ENCODE results near the gene NFIB.

Gene NFIB

DNA sequence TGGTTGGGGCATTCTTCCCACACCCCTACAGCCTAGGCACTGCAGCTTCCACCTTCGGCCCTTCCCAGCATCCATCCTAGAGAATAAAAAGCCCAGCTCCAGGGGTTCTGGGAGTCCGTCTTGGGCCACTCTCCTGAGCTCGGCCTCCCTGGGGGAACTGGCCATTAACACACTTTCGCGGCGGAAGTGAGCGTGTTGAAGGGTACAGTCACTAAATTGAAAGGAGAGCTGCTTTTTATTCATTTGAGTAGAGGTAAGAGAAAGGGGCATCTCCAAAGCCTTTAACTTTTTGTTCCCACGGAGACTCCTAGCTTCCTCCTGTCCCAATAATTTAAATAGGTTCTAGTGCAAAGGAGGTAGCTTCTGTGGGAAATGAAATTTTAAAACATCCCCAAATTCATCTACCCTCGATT, 31.0 kb upstream of the NFIB start:
- no peak for DNase-seq (ENCODE audit: low read depth in 3 of 3)

DNA sequence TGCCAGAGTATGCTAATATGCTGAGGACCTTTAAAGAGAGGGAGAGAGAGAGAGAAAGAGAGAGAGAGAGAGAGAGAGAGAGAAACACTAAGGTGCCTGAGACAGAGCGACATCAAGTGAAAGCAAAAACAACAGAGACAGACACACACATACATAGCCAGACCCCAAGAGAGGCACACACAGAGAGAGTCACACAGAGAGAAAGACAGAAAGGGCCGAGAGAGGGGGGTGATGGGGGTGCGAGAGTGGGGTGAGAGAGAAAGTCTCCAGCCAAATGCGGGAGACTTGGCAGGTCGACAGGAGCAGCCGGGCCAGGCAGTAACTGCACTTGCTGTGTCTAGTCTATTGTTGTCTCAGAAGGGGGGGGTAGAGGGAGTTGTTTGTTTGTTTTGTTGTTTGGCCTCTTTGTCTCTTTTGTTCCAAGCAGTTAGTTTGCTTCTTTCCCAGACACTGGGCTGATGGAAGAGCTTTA, 30.1 kb upstream of the NFIB start:
- DNase-seq (ENCODE audit: low read depth in 3 of 3) = no peak

DNA sequence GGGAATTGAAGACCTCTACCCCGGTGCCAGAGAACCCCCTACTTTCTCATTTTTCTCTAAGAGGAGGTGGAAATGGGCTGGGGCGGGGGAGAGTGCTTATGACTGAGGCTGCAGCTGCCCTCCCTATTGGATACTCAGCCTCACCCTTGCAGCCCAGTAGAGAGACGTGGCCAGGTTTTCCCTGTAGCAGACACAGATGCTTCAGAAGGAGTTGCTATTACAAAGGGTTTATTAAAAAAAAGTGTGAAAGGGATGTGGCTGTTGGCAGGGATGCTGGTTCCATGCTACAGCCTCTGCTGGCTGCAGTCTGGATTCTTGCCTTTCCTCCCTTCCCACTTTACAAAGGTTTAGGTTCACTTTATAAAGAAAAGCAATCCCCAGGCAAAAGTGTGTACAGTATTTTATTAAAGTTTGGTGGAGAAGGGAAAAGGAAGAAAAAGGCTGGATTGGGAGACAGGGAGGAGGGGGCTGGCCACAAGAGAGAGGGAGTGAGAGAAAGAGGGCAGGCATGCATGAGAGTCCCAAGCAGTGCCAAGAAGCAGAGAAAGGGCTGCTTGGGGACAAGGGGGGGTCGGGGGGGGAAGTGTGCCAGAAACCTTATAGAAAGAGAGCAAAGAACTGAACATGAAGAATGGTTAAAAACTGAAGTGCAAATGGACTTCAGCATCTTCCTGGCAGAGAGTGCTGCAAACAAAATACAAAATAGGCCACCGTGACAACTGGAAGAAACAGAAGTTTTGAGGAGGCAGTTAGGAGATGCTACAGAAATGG, 29.5 kb upstream of the NFIB start:
- no peak for DNase-seq (ENCODE audit: low read depth in 3 of 3)

DNA sequence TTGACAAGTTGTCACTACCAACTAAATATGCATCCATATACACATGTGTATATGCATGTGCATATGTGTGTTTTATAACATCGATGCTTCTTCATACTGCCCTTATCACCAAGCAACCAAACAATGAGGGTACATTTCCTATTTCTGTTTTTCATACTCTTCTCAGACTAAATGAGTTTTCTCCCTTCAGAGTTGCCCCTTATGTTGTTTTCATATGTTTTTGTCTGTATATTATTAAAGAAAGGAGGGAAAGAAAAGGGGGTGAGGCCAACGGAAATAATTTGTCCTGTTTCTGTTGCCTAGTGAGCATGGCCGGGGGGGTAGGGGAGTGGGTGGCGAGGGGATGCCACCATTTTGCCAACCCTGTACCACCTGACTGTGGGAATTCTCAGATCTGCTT, 28.8 kb upstream of the NFIB start:
- no peak for DNase-seq (ENCODE audit: low read depth in 3 of 3)

DNA sequence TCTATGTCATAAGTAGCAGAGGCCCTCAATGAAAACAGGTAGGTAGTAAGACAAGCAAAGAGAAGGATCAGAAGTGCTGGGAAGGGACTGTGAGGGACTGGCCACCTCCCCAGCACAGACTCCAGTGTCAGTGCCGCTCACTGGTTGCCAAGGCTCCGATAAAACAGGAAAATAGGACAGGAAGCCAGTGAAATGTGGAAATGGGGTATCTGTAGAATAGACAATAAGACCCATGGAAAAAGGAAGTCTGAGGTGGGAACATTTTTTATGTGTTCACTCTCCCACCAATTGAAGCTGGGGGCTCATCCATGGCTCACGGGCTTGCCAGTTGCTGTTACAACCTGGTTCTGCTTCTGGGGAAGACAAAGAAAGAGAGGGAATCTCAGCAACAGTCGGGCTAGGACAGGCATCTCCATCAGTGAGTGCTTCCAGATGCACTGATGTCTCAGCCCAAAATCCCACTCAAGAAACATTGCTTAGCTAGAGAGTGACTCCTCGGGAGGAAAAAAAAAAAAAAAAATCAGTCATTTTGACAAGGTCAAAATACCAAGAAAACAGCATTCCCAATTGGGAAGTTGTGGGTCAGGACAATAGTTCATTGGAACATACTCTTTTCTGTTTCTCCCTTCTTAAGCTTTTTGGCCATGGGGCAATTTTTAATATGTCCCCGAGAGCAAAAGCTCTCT, 27.6 kb upstream of the NFIB start:
- no peak for DNase-seq (ENCODE audit: low read depth in 3 of 3)

DNA sequence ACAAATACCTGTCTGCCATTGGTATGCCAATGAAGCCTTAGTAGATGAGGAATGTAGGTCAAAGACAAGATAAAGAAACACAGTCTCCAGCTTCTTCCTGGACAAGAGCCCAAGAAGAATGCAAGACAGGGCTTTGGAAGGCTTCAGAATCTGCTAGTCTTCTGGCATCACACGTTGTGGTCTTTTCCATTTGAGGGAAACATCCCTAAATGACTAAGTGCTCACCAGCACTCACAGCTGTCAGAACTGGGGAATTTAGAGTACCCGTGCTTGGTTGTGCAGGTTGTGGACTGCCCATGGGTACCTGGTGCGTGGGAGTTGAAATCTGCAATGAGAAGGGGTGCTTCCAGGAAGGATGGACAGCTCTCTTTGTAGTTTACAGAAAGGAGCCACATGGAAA, 27.1 kb upstream of the NFIB start:
- no peak for DNase-seq (ENCODE audit: low read depth in 3 of 3)

DNA sequence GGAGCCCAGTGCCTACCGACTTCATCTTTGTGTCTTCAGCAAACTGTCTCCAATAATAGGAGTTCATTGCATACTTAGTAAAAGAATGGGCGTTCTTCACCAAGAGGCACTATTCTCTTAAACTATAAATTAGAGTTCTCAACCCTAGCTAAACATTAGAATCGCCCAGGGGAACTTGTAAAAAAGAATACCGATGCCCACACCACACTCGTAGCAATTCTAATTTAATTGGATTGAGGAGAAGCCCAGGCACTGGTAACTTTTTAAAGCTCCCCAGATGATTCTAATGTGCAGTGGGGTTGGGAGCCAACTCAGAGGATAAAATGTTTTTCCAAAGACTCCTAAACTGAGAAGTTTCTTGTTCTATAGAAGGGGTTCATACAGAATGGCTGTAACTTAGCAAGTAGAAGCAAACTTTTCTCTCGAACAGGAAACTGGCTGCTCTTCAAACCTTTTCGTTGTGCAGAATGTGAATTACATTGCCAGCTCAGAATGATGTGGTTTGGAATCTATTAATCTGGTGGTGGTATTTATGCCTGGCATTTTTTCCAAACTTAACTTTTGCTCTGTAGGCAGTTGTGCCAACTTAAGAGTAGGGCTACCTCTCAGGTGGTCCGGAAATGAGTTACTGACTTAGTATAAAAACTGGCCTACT, 26.4 kb upstream of the NFIB start:
- DNase-seq (ENCODE audit: low read depth in 3 of 3) = no peak

DNA sequence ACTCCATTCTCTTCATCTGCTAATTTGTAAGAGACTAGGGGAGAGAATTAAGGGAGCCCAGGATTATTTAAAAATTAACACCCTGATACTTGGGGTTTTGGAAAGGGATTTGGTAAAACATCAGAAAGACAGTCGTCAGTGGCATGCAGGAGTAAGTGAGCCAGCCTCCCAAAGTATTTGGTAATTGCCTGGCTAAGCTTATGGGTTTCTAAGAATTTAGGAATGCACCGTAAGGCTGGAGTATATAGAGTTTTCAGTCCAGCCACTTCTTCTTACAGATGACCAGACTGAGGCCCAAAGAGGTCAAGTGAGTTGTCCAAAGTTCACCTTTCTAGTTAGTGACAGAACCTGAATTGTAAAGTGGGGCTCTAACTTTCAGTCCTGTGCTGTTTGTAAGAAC, 25.8 kb upstream of the NFIB start:
- DNase-seq (ENCODE audit: low read depth in 3 of 3) = no peak

DNA sequence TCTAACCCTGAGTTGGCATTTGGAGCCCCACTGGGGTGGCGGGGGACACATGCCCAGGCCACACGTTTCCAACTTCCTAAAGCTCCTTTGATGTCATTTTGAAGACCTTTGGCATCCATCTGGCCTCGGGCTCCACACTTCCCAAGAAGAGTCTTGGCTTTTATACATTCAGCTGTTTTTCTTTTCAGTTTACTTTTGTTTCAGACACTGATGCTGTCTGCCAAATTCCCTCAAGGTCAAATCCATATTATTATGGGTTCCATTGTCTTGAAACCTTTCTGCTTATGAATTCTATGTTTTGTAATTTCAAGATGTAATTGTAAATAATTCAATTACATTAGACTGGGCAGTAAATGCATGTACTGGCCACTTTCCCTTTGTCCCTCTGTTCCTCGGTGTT, 23.7 kb upstream of the NFIB start:
- DNase-seq (ENCODE audit: low read depth in 3 of 3) = no peak

DNA sequence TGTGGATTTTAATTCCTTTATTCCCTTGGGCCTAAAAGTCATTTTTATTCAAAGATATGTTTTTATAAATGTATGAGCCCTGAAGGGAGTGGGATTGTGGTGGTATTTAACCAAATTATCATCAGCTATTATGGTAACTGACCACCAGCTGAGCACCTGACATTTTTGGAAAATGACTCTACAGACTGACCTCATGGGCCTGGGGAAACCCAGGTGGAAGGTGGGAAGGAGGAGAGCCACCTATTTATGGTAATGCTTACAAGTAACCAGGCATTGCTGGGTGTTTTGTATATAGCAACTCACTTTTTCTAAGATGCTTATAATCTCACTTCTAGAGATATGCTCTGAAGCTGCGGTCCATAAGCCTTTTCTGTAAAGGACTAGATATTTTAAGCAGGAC, 22.3 kb upstream of the NFIB start:
- no peak for DNase-seq (ENCODE audit: low read depth in 3 of 3)

DNA sequence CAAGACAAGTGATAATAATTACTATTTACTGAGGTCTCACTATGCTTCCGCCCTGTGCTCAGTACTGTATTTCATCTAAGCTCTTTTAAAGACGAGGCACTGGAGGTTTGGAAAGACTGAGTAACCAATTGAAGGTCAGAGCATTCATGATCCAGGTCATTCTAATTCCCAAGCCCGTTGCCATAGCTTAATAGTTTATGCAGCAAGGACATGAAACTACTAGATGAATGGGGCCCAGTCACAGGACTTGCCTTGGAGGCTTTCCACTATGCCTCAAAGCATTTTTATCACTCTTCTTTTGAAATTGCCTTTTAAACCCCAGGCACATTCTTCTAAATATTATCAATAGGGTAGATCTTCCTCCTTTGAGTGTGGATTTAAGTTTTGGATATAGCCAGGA, 17.2 kb upstream of the NFIB start:
- DNase-seq (ENCODE audit: low read depth in 3 of 3) = no peak

DNA sequence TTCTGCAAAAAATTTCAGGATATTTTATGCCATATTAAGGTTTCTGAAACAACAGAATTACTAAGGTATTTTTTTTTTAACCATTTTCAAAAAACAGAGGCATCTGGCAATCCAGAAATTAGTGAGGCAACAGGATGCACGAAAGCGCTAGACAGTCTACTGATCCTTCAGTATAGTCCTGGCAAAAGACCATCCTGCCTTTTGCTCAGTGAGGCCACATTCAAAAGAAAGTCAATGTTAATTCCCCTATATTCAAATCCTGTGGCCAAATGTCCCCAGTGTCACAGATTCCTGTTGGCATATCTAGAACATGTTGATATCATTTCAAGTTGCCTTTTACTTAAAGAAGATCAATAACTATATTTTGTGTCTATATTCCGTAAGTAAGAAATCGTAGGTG, 13.1 kb upstream of the NFIB start:
- DNase-seq (ENCODE audit: low read depth in 3 of 3) = no peak

DNA sequence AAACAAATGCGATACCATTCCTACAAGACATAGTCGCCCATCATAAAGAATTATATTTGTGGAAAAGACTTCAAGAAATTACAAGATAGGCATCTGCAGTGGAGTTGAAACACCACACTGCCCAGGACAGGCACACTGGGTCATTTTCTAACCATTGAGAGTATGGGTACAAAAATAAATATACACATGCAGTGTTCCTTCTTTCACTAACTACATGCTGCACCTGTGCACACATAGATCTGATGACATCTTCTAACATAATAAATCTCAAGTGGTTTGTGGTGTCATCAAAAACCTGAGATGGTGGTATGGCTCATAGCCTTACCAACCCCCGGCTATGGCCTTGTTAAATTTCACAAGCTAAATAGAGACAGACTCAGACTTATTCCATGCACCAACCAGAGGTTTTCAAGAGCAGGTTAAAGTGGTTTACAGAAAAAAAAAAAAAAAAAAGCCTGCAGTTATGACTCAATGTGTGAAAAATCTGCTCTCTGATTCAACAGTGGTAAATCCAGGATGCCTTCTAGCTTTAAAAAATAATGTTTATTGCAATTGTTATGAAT, 12.4 kb upstream of the NFIB start:
- no peak for DNase-seq (ENCODE audit: low read depth in 3 of 3)

DNA sequence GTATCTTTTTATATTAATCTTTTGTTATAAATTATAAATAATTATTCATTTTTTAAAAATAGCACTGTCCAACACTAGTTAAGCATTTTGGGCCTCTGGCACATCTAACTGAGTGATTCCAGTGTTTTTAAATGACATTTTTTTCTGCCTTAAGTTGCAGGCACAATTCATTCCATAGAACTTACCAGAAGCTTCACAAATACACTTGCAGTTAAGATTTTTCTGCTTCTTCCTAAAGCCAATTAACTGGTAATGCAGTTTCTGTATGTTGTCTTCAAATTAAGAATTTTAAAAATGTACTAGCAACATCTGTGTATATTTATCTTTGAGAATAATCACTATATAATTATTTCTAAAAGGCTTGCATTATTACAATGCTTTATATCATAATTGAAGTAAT, 11.2 kb upstream of the NFIB start:
- no peak for DNase-seq (ENCODE audit: low read depth in 3 of 3)

DNA sequence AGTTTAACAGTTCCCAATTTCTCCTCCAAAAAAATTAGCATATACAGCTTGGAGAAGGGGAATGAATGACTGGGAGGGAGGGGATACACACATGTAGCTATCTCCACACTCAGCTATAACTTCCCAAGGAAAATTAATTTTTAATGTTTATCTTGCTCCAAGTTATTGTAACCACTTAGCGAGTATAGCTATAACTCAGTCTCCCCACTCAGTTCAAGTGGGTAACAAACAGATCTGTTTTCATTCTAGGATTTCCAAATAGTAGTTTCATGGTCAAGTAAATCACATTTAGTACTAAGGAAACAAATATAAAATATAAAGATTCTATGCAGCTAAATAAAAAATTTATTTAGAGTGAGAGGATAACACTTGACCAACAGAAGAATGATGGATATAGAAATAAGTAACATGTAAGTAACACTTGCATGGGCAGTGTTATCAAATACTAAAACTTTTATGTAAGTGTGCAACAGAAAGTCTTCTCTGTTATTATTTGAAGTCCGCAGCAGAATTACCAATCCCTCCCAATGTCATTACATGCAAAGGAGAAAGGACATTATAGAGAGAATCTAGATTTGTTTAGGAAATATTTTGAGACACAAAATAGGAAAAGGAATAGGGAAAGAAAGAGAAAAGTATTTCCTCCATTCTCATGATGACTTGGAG, 10.2 kb upstream of the NFIB start:
- no peak for DNase-seq (ENCODE audit: low read depth in 3 of 3)

DNA sequence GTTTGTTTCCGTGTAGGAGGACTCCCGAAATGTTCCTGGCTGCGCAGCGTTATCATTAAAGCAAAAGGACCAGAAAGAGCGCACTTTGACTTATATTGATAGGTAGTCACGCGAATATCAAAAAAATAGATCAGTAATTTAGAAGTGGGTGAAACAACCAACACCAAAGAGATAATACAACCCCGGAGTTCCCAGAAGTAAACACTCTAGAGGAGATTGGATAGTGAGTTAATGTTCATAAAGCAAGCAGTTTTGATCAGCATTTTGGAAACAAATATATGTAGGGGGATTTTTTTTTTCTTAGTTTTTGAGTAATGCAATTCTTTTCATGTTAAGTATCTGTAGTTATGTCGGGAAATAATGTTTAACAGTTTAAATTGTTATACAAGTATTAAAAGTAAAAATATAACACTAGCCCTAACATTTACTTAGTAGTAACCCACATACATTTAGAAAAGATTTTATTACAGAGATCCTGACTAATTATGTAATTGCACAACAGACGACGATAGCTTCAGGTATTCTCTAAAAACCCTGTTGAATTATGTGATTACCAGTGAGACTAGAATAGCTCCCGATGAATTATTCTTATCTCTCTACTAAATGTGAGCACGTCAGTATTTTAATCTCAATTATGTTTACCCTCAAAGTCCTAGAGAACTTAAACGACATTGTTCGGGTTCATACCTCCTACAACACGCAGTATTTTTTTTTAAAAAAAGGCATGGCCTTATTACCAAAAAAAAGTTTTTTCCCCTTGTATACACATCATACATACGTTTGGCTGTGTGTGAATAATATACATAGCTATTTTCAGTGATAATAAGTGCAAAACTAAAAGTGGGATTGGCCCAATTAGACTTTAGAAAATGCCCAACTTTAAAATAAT, 9.4 kb upstream of the NFIB start:
- no peak for DNase-seq (ENCODE audit: low read depth in 3 of 3)

DNA sequence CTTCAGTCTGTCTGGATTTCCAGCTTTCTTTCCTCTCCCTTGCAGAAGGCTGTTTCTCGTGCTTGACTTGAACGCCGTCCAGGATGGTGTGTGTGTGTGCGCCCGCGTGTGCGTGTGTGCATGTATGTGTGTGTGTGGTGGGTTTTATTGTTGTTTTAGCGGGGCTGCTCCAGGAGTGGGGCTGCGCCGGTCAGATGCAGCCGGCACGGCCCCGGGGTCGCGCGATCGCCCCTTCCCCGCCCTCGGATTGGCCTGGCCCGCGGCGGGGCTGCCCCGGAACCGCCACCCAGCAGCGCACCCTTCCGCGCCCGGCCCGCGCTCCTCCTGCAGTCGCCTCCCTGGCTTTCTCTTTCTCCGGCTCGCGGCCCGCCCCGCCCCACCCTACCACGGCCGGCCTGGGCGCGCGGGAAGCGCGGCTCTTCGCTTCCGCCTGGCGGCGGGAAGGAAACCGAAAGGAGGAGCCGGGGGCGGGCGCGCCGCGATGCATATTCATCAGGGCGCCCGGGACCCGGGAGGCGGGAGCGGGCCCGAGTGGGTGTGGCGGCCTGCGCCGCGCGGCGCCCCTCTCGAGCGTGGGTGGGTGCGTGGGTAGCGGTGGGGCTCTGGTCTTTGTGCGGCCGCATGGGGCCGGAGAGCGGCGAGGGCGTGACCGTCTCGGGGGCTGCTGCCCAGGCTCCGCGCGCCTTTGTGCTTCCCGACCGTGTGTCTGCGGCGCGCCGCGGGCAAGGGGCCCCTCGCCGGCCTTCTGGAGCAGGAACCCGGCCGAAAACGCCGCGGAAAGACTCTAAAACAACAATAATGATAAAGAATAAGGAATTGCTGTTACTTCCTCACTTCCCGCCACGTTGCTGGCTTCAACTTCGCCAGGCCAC, 8.5 kb upstream of the NFIB start:
- DNase-seq (ENCODE audit: low read depth in 3 of 3) = peak; percentile 44 to 67 (median 59)

DNA sequence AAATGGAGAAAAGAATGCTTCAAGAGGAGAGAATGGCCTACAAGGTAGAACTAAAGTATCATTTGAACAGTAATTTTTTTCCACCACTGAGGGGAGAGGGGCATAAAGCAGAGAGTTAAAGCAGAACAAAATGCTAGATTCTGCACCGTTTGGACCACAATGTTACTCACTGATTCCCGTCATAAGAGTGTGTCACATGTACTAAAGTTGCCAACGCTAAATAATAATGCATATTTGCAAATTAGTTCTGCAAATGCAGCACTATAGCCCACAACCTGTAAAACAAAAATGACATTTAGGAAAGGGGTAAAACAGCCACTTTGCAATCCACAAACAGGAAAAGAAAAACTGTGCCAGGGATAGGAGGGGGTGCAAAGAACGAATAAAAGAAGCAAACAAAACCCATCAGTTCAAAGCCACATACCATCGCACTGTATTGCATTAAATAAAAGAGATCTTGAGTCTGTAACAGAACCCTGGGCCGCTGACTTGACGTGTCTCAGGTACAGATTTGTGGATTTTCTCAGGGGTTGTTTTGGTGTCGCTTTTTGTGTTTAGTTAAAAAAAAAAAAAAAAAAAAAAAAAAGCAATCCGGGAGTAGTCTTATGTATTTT, 7.7 kb upstream of the NFIB start:
- no peak for DNase-seq (ENCODE audit: low read depth in 3 of 3)

DNA sequence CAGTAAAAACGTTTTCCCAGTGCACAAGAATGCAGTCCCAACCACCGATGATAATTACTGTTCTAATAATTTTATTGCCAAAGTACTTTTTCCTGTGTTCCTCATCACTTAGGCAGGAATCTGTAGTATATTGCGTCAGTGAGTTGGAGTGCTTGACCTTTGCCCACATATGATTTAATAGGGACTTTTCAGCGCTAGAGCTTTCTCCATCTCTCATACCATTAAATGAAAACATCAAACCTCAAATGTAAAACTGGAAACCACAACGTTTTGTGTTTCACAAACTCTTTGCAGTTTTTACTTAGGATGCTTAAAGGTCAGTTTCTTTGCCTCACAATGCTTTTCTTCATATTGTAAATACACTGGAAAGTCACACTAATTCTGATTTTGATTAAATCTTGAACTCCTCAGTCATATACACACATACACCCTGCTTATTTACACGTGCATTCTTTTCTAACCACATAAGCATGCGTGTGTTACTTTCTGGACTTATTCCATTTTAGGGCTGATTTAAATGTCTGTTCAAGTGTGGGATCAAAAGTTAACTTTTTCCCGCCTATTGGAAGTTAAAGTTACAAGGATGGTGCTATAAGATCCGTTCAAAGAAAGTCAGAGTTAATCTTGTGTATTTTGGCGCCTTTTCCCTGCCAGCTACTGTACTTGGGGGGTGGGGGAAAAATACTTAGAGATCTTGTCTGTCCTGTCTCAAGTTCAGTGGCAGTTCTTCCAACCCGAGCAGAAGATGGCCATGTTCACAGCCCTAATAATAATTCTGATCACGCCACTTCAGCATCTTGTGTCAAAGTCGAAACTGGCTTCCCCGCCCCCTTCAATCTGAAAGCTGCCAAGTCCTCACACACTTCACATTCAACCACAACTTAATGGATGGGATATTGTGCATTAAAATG, 6.6 kb upstream of the NFIB start:
- DNase-seq (ENCODE audit: low read depth in 3 of 3) = no peak
